Effector memory CD4-positive, alpha-beta T cell (primary cell): ENCODE measurements around the gene WIPI1.

Experiments
- DNase-seq, 3 donors: peaks; one replicate each; pipeline ENCODE4 v3.0.0-alpha.2; 2020
- H3K27ac ChIP-seq: 2 replicates; pipeline ENCODE4 v1.7.0; 2013; ENCODE audit warnings: mild to moderate bottlenecking, low read length, moderate library complexity; ENCODE audit not compliant: insufficient read depth, poor library complexity, severe bottlenecking
- H3K27me3 ChIP-seq: replicated peaks from 2 replicates; pipeline ENCODE4 v1.7.0; 2013; ENCODE audit warnings: mild to moderate bottlenecking, low read length; ENCODE audit not compliant: insufficient read depth, control insufficient read depth, poor library complexity, severe bottlenecking
- H3K36me3 ChIP-seq: 2 replicates; pipeline ENCODE4 v1.7.0; 2013; ENCODE audit warnings: mild to moderate bottlenecking, low read length, moderate library complexity; ENCODE audit not compliant: control insufficient read depth, insufficient read depth
- H3K4me1 ChIP-seq: 2 replicates; pipeline ENCODE4 v1.7.0; 2013; ENCODE audit warnings: low read length, mild to moderate bottlenecking; ENCODE audit not compliant: control insufficient read depth, insufficient read depth, poor library complexity, severe bottlenecking
- H3K4me3 ChIP-seq: 2 replicates; pipeline ENCODE4 v1.7.0; 2013; ENCODE audit warnings: low read length, low read depth, mild to moderate bottlenecking; ENCODE audit not compliant: insufficient read depth, poor library complexity, severe bottlenecking
- H3K9me3 ChIP-seq: 2 replicates; pipeline ENCODE4 v1.7.0; 2013; ENCODE audit warnings: mild to moderate bottlenecking, low read length, moderate library complexity; ENCODE audit not compliant: control insufficient read depth

WIPI1 gene

GRCh38 chr17:68439656-68440290, 17.5 kb downstream of the WIPI1 start:
- H3K27ac ChIP-seq: peak overlapping the region; percentile 23

DNA sequence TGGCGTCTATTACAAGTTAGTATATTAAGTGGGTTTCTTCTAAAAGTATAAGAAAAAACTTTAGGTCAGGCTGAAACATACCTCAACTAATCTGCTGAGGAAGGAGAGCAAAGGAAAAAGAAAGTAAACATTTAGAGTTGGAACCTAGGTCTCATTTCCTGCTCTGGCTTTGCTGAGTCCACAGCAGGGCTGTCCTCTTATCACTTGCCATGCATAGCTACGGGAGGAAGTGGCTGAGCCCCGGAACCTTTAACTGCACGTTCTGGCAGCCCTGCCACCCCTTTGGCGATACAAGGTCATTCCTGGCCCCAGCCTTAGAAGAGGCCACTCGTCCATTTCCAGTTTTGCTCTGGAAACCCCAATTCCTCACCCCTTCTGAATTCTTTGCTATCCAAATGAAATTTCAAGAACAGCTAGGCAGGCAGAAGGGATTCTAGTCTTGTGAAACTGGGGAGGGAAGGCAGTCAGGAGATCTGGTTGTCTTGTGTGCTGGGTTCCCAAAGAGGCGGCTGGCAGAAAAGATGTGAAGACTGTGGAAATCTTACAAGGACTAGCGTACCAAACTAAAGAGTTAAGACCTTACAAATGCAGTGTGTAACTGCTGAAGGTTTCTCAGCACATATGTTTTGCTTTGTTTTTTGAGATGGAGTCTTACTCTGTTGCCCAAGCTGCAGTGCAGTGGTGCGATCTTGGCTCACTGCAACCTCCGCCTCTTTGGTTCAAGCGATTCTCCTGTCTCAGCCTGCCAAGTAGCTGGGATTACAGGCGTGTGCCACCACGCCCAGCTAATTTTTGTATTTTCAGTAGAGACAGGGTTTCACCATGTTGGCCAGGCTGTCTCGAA, 19.1 kb downstream of the WIPI1 start:
- Histone ChIP-seq H3K9me3 (no peaks in the 10 kb centered on the region), H3K27me3 (no peaks in the 10 kb centered on the region), H3K36me3 (no peaks in the 10 kb centered on the region), H3K4me3 (peak overlapping the region; percentile 19), H3K27ac (peak overlapping the region; percentile 58), H3K4me1 (peaks cover 27% of the 10 kb centered on the region)
- DNase-seq: no peak

More at GRCh38 chr17:68439656-68440290, 17.5 kb downstream of the WIPI1 start:
- H3K27me3 ChIP-seq: no peaks in the 10 kb centered on the region
- H3K36me3 ChIP-seq: no peaks in the 10 kb centered on the region
- H3K9me3 ChIP-seq: no peaks in the 10 kb centered on the region
- H3K4me3 ChIP-seq: no peak overlapping the region
- peaks cover 27% of the 10 kb centered on the region for H3K4me1 ChIP-seq
- no peak for DNase-seq

DNA sequence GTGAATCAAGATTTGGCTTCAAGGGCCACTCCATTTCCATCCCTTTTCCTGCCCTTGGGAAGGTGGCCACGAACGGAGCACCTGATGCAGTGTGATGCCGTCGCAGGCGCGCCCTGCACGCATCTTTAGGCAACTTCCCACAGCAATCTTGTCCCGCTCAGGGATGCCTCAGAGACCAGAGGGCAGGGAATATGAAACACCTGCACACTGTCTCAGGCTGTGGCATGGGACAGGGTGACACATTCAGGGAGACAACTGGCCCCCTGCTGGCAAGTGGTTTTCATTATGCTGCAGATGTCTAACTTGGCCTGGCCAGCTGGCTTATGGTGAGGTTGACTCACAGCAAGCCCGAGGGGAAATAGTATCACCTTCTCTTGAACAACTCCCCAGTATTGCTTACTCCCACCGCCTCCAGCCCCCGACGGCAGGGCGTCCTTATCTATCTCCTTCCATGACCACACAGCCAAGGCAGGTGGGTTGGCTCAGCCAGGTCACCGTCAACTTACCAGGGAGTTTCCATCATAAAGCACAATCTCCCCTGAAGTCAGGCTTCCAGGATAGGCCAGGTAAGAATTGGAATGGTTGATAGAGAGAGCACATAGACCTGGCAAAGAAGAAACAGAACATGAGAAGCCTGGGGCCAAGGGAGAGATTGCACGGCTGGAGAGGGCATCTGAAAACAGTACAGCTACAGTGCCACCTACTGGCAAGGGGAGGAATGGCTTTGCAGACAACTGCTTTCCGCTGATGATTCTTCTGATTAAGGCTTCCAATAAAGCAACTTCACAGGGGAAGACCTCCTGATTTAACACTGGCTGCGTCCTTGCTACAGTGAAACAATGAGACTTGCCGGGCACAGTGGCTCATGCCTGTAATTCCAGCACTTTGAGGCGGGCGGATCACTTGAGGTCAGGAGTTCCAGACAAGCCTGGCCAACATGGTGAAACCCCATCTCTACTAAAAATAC, 21.1 kb downstream of the WIPI1 start:
- no peak overlapping the region for H3K27ac ChIP-seq
- H3K36me3 ChIP-seq: no peaks in the 10 kb centered on the region
- H3K9me3 ChIP-seq: no peaks in the 10 kb centered on the region
- H3K4me3 ChIP-seq: no peak overlapping the region
- peaks cover 28% of the 10 kb centered on the region for H3K4me1 ChIP-seq
- DNase-seq: peak; percentile 60 to 71 (median 64)
- no peaks in the 10 kb centered on the region for H3K27me3 ChIP-seq

DNA sequence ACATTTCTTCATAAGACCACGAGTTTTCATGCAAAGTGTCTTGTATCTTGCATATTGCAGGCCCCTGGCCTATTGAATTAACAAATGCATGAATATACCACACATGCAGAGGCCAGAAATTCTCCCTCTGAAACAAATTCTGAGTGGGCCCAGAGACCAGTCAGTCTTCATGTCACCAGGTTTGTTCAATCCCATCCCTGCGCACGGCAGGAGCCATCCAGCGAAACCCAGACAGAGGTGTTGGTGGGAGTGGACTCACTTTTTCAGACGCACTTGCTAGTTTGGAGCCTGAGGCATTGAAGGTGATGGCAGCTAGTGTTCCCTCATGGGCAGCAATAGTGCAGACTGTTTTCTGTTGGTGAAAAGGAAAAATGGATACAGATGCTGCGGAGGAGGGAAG, 21.9 kb downstream of the WIPI1 start:
- Histone ChIP-seq H3K4me1 (peaks cover 22% of the 10 kb centered on the region), H3K27me3 (no peaks in the 10 kb centered on the region), H3K4me3 (no peak overlapping the region), H3K27ac (no peak overlapping the region), H3K36me3 (peaks cover 6% of the 10 kb centered on the region), H3K9me3 (no peaks in the 10 kb centered on the region)
- no peak for DNase-seq

DNA sequence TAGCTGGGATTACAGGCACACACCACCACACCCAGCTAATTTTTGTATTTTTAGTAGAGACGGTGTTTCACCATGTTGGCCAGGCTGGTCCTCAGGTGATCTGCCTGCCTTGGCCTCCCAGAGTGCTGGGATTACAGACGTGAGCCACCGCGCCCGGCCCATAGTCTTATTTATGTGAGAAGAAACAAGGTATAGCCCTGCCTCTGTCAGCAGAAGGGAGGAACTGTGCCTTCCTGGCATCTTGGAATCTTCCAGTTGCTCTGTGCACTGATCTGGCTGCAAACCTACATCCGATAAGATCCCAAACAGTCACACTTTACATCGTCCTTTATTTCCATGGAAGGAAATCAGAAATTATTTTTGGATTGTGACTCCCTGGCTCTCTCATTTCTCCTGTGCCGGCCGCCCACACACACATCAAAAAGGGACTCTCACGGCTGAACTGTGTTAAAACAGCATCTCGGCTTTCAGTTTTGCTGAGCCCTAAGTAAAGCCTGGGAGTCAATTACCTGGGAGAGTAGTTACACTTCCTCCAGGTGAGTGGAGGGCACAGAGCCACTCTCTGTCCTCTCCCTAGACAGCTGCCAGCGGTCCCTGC, 23.3 kb downstream of the WIPI1 start:
- Histone ChIP-seq H3K9me3 (no peaks in the 10 kb centered on the region), H3K36me3 (peaks cover 7% of the 10 kb centered on the region), H3K27ac (no peak overlapping the region), H3K4me3 (no peak overlapping the region), H3K4me1 (peaks cover 22% of the 10 kb centered on the region), H3K27me3 (no peaks in the 10 kb centered on the region)
- no peak for DNase-seq

GRCh38 chr17:68433211-68433610, 24.1 kb downstream of the WIPI1 start:
- H3K9me3 ChIP-seq: no peaks in the 10 kb centered on the region
- H3K4me3 ChIP-seq: no peak overlapping the region
- H3K27ac ChIP-seq: no peak overlapping the region
- peaks cover 15% of the 10 kb centered on the region for H3K36me3 ChIP-seq
- DNase-seq: no peak
- H3K4me1 ChIP-seq: peaks cover 22% of the 10 kb centered on the region
- H3K27me3 ChIP-seq: no peaks in the 10 kb centered on the region

GRCh38 chr17:68432086-68432864, 25.0 kb downstream of the WIPI1 start:
- DNase-seq: no peak
- no peaks in the 10 kb centered on the region for H3K27me3 ChIP-seq
- no peaks in the 10 kb centered on the region for H3K9me3 ChIP-seq
- peaks cover 15% of the 10 kb centered on the region for H3K36me3 ChIP-seq
- H3K4me1 ChIP-seq: peaks cover 16% of the 10 kb centered on the region
- no peak overlapping the region for H3K27ac ChIP-seq
- H3K4me3 ChIP-seq: no peak overlapping the region

DNA sequence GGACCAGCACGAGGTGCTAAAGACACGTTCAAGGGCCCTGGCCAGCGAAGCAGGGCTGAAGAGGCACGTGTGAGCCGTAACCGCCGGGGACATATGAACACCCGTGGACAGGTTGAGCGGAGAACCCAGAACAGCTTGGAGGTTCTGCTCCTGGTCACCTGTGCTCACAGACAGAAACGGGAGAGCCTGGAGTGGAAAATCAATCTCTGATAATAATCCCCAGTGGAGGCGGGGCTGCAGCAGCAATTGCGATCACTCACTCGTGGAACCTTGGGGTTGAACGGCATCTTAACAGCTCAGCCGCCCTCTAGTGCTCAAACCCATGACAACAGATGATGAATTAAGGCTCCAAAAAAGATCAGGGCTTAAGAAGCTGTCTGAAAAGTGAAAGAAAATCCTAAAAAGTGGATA, 25.6 kb downstream of the WIPI1 start:
- peak in 1 of 3 donors; percentile 28 for DNase-seq
- Histone ChIP-seq H3K9me3 (no peaks in the 10 kb centered on the region), H3K4me1 (peaks cover 11% of the 10 kb centered on the region), H3K27ac (no peak overlapping the region), H3K36me3 (peaks cover 15% of the 10 kb centered on the region), H3K27me3 (no peaks in the 10 kb centered on the region), H3K4me3 (no peak overlapping the region)

DNA sequence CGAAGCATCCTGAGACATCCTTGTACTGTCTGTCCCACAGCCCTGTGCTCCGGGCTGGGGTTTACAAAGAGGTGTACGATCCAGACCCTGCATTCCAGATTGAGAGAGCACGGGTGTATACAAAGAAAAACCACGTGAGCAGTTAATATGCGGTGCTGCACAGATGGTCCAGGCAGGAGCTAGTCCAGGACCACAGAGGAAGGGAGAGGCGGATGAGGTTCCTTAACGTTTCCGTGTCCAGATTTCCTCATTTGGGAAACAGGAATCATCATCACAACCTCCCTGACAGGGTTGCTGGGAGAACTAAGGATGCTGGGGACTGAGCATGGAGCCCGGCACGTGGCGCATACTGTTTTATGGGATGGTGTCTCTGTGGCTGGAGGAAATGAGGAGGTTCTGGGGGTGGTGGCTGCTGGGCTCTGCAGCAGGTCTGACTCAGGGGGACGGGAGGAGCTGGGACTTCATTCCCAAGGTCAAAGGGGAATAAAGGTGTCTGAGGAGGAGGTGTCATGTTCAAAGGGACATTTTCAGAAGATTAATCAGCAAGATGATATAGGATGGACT, 26.2 kb downstream of the WIPI1 start:
- H3K9me3 ChIP-seq: no peaks in the 10 kb centered on the region
- H3K4me1 ChIP-seq: peaks cover 7% of the 10 kb centered on the region
- H3K4me3 ChIP-seq: no peak overlapping the region
- peaks cover 17% of the 10 kb centered on the region for H3K36me3 ChIP-seq
- no peaks in the 10 kb centered on the region for H3K27me3 ChIP-seq
- no peak for DNase-seq
- H3K27ac ChIP-seq: no peak overlapping the region
